ENCODE data around the gene TANC1.

GRCh38 chr2:159267921-159268320 lies 299.5 kb downstream of the TANC1 start:
- TF ChIP-seq EZH2phosphoT487 (IDR thresholded peaks at IDR 0.05; ENCODE audit: borderline replicate concordance): no peak
- no peak for TF ChIP-seq CTCF (conservative IDR thresholded peaks at IDR 0.05; ENCODE audit: low read length)
